HUDEP-2 (cell line): ENCODE results near the gene CCDC3.

Experiments used
- DNase-seq, 76 experiments: peaks; one replicate each; lab custom pipeline; 2025; ENCODE audit not compliant: unreplicated experiment in 76 of 76; lab: John Stamatoyannopoulos, UW

Gene CCDC3

GRCh38 chr10:12847361-12847975 is 154.0 kb downstream of the CCDC3 start:
- DNase-seq, result peak in 21 of 76 experiments; percentile 1 to 31 (median 14)

- DNase-seq, result no peak
Measured at GRCh38 chr10:12846718-12847117, 154.8 kb downstream of the CCDC3 start.
